ENCODE measurements around the gene EPB41L4B.
A peak's percentile ranks its signal among the peaks of the same experiment; 100 is the strongest.

The EPB41L4B gene

DNA sequence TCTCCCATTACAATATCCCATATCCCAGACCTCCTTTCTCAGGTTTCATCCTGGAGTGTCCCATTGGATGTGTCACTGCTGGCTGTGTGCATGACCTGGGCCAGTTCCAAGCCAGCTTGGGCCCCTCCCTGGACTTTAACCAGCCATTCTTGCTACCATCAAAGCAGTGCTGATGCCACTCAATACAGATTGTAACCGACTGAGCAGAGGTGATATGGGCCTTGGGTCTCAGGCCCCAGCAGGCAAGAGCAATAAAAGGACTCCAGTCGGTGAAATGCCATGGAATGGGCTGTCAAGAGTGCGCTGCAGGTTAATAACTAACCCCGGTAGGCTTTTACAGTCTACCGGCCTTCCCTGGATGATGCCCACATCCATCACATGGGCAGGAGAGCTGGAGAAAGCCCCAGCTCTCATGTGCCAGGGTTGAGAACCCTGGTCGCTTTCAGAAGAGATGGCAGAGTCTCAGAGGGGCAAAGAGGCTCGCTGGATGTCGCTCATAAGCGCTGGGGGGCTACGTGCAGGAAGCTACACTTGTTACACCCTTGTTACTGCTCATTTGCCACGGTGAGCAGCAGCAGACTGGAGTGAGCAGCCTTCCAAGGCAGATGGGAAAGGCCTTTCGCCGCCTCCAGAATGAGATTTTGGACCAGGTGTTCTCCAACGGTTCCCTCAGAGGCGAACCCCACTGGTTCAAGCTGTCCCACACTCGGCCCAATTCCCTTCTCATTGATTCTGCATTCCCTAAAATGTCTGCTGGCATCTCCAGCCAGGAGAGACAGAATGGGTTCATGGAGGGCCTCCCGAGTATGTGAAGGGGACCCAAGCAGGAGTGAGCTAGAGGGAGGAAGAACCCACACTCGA, 13.2 kb downstream of the EPB41L4B start (continued):
- TF ChIP-seq, protein P1, sequence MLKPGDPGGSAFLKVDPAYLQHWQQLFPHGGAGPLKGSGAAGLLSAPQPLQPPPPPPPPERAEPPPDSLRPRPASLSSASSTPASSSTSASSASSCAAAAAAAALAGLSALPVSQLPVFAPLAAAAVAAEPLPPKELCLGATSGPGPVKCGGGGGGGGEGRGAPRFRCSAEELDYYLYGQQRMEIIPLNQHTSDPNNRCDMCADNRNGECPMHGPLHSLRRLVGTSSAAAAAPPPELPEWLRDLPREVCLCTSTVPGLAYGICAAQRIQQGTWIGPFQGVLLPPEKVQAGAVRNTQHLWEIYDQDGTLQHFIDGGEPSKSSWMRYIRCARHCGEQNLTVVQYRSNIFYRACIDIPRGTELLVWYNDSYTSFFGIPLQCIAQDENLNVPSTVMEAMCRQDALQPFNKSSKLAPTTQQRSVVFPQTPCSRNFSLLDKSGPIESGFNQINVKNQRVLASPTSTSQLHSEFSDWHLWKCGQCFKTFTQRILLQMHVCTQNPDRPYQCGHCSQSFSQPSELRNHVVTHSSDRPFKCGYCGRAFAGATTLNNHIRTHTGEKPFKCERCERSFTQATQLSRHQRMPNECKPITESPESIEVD (tag by site-specific recombination; IDR thresholded peaks at IDR 0.05) = no peak
- TF ChIP-seq, protein P2, sequence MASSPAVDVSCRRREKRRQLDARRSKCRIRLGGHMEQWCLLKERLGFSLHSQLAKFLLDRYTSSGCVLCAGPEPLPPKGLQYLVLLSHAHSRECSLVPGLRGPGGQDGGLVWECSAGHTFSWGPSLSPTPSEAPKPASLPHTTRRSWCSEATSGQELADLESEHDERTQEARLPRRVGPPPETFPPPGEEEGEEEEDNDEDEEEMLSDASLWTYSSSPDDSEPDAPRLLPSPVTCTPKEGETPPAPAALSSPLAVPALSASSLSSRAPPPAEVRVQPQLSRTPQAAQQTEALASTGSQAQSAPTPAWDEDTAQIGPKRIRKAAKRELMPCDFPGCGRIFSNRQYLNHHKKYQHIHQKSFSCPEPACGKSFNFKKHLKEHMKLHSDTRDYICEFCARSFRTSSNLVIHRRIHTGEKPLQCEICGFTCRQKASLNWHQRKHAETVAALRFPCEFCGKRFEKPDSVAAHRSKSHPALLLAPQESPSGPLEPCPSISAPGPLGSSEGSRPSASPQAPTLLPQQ (tag by site-specific recombination; IDR thresholded peaks at IDR 0.05) = 0 out of 2 replicates have a peak, but pooled peaks have one; percentile 19
- 0 out of 2 replicates have a peak, but pooled peaks have one; percentile 17 for TF ChIP-seq ZNF366 (tag by site-specific recombination; conservative IDR thresholded peaks at IDR 0.05)

DNA sequence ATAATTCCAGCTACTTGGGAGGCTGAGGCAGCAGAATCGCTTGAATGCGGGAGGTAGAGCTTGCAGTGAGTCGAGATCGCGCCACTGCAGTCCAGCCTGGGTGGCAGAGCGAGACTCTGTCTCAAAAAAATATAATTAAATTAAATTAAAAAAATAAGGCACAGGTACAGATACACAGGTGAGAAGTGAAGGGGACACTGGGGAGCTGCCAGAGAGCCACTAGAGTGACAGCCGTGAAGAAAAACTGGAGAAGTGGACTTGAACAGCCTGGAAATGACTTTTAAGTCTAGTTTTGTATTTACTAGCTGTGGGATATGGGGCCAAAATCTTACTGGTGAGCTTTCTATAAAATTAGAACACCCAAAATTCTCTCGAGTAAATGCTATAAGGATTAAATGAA, 15.1 kb downstream of the EPB41L4B start:
- TF ChIP-seq BCL11A (tag by site-specific recombination; IDR thresholded peaks at IDR 0.05; ENCODE audit: low read depth) = no peak
- no peak for TF ChIP-seq ZNF560 (tag by site-specific recombination; IDR thresholded peaks at IDR 0.05; ENCODE audit: borderline replicate concordance)
- POLR2A ChIA-PET = no interaction called here

DNA sequence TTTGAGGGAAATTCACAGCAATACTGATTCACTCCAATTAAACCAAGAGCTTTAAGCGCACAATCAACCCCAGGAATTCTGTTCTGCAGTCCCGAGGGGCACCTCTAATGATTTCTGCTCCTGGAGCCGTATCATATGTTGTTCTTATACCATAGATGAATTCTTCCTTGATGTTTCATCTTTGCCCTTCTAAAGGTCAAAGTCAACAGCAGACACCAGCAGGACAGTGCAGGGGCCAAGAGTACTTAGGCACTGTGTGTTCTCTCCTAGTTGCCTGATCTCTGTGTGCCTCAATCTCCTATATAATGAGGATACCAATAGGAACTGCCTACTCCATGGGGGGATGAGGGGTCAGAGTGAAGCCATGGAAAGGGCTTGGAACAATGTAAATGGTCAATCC, 16.5 kb downstream of the EPB41L4B start:
- Histone ChIP-seq H3K27ac (ENCODE audit: extremely low read depth, low read depth, low read length) (no peak overlapping the region), H3K36me3 (ENCODE audit: control insufficient read depth in 2 of 2, insufficient read depth in 1 of 2, low read length in 2 of 2) (no peaks in the 10 kb centered on the region), H3K9me3 (ENCODE audit: control insufficient read depth, insufficient read depth, low read depth, low read length) (no peaks in the 10 kb centered on the region), H3K4me1 (ENCODE audit: control insufficient read depth, insufficient read depth, low read length) (0 out of 2 replicates have a peak, but pooled peaks cover 6% of the 10 kb centered on the region), H3K4me3 (ENCODE audit: low read depth, low read length) (no peak overlapping the region)
- ChIA-PET POLR2A (no interaction called here), CTCF (interaction anchor here (0.6 kb wide), 1 partner anchor 63 kb away, joined by 7 read pairs; no protein-coding TSS in a partner anchor)
- TF ChIP-seq ZNF561 (tag by site-specific recombination; IDR thresholded peaks at IDR 0.05; ENCODE audit: borderline replicate concordance) = no peak
- TF ChIP-seq, protein P3, sequence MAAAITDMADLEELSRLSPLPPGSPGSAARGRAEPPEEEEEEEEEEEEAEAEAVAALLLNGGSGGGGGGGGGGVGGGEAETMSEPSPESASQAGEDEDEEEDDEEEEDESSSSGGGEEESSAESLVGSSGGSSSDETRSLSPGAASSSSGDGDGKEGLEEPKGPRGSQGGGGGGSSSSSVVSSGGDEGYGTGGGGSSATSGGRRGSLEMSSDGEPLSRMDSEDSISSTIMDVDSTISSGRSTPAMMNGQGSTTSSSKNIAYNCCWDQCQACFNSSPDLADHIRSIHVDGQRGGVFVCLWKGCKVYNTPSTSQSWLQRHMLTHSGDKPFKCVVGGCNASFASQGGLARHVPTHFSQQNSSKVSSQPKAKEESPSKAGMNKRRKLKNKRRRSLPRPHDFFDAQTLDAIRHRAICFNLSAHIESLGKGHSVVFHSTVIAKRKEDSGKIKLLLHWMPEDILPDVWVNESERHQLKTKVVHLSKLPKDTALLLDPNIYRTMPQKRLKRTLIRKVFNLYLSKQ (tag by site-specific recombination; IDR thresholded peaks at IDR 0.05; ENCODE audit: borderline replicate concordance) = no peak
- no peak for TF ChIP-seq ZNF140 (tag by site-specific recombination; IDR thresholded peaks at IDR 0.05)
- TF ChIP-seq, protein P4, sequence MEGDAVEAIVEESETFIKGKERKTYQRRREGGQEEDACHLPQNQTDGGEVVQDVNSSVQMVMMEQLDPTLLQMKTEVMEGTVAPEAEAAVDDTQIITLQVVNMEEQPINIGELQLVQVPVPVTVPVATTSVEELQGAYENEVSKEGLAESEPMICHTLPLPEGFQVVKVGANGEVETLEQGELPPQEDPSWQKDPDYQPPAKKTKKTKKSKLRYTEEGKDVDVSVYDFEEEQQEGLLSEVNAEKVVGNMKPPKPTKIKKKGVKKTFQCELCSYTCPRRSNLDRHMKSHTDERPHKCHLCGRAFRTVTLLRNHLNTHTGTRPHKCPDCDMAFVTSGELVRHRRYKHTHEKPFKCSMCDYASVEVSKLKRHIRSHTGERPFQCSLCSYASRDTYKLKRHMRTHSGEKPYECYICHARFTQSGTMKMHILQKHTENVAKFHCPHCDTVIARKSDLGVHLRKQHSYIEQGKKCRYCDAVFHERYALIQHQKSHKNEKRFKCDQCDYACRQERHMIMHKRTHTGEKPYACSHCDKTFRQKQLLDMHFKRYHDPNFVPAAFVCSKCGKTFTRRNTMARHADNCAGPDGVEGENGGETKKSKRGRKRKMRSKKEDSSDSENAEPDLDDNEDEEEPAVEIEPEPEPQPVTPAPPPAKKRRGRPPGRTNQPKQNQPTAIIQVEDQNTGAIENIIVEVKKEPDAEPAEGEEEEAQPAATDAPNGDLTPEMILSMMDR (tag by site-specific recombination; IDR thresholded peaks at IDR 0.05) = no peak
- no peak for TF ChIP-seq ZBTB1 (tag by site-specific recombination; IDR thresholded peaks at IDR 0.05)
- no peak for TF ChIP-seq SP3 (tag by site-specific recombination; IDR thresholded peaks at IDR 0.05)
- TF ChIP-seq, protein P5, sequence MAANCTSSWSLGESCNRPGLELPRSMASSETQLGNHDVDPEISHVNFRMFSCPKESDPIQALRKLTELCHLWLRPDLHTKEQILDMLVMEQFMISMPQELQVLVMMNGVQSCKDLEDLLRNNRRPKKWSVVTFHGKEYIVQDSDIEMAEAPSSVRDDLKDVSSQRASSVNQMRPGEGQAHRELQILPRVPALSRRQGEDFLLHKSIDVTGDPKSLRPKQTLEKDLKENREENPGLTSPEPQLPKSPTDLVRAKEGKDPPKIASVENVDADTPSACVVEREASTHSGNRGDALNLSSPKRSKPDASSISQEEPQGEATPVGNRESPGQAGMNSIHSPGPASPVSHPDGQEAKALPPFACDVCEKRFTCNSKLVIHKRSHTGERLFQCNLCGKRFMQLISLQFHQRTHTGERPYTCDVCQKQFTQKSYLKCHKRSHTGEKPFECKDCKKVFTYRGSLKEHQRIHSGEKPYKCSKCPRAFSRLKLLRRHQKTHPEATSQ (tag by site-specific recombination; IDR thresholded peaks at IDR 0.05) = no peak
- TF ChIP-seq, protein P6, sequence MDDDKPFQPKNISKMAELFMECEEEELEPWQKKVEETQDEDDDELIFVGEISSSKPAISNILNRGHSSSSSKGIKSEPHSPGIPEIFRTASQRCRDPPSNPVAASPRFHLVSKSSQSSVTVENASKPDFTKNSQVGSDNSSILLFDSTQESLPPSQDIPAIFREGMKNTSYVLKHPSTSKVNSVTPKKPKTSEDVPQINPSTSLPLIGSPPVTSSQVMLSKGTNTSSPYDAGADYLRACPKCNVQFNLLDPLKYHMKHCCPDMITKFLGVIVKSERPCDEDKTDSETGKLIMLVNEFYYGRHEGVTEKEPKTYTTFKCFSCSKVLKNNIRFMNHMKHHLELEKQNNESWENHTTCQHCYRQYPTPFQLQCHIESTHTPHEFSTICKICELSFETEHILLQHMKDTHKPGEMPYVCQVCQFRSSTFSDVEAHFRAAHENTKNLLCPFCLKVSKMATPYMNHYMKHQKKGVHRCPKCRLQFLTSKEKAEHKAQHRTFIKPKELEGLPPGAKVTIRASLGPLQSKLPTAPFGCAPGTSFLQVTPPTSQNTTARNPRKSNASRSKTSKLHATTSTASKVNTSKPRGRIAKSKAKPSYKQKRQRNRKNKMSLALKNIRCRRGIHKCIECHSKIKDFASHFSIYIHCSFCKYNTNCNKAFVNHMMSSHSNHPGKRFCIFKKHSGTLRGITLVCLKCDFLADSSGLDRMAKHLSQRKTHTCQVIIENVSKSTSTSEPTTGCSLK (tag by site-specific recombination; IDR thresholded peaks at IDR 0.05) = no peak

More for the DNA sequence above, 15.1 kb downstream of the EPB41L4B start:
- Histone ChIP-seq H3K36me3 (ENCODE audit: control insufficient read depth in 2 of 2, insufficient read depth in 1 of 2, low read length in 2 of 2) (no peaks in the 10 kb centered on the region), H3K9me3 (ENCODE audit: control insufficient read depth, insufficient read depth, low read depth, low read length) (no peaks in the 10 kb centered on the region), H3K4me3 (ENCODE audit: low read depth, low read length) (no peak overlapping the region), H3K27ac (ENCODE audit: extremely low read depth, low read depth, low read length) (no peak overlapping the region), H3K4me1 (ENCODE audit: control insufficient read depth, insufficient read depth, low read length) (0 out of 2 replicates have a peak, but pooled peaks cover 6% of the 10 kb centered on the region)
- CTCF ChIA-PET = interaction anchor here (0.6 kb wide), 2 partner anchors 224 to 434 kb away, joined by 3 to 4 read pairs; no protein-coding TSS in a partner anchor

Data from HEK293 (cell line).